Activated naive CD4-positive, alpha-beta T cell treated with anti-CD3 and anti-CD28 coated beads, Interleukin-2, amount 50 U/mL, for 24 hours (primary cell): ENCODE data around the gene PSMC4.

Experiments
- H3K27ac Mint-ChIP-seq: one replicate; pipeline ENCODE4 v1.8.0; 2021; ENCODE audit warnings: mild to moderate bottlenecking, mixed read lengths
- H3K27me3 Mint-ChIP-seq: one replicate; pipeline ENCODE4 v1.8.0; 2021; ENCODE audit warnings: mixed read lengths
- H3K36me3 Mint-ChIP-seq: one replicate; pipeline ENCODE4 v1.8.0; 2021; ENCODE audit warnings: mixed read lengths
- H3K4me1 Mint-ChIP-seq: one replicate; pipeline ENCODE4 v1.8.0; 2021; ENCODE audit warnings: mixed read lengths
- H3K4me3 Mint-ChIP-seq: one replicate; pipeline ENCODE4 v1.8.0; 2021; ENCODE audit warnings: mild to moderate bottlenecking, mixed read lengths
- H3K9me3 Mint-ChIP-seq: one replicate; pipeline ENCODE4 v1.8.0; 2021; ENCODE audit warnings: mixed read lengths

PSMC4 gene

GRCh38 chr19:39996218-39996810, 25.3 kb downstream of the PSMC4 start:
- H3K4me3 Mint-ChIP-seq: peak overlapping the region; percentile 97
- peak overlapping the region; percentile 97 for H3K27ac Mint-ChIP-seq
- no peaks in the 10 kb centered on the region for H3K27me3 Mint-ChIP-seq
- peaks cover 5% of the 10 kb centered on the region for H3K9me3 Mint-ChIP-seq
- peaks cover 52% of the 10 kb centered on the region for H3K4me1 Mint-ChIP-seq
- peaks cover 10% of the 10 kb centered on the region for H3K36me3 Mint-ChIP-seq

- Mint-ChIP-seq H3K36me3 (peaks cover 10% of the 10 kb centered on the region), H3K9me3 (peaks cover 5% of the 10 kb centered on the region), H3K27ac (peak within 1 kb of the TSS; percentile 97), H3K27me3 (no peaks in the 10 kb centered on the region), H3K4me3 (peak within 1 kb of the TSS; percentile 97), H3K4me1 (peaks cover 45% of the 10 kb centered on the region)
Observed at GRCh38 chr19:39996811-39997637, 26.1 kb downstream of the PSMC4 start, which contains the start of gene ZNF546. ZNF546 (plus strand) TSS chr19:39997060; CDS start chr19:39998327, 1,267 bp downstream.

- peaks cover 11% of the 10 kb centered on the region for H3K36me3 Mint-ChIP-seq
- peak overlapping the region; percentile 97 for H3K4me3 Mint-ChIP-seq
- H3K27me3 Mint-ChIP-seq: no peaks in the 10 kb centered on the region
- peaks cover 5% of the 10 kb centered on the region for H3K9me3 Mint-ChIP-seq
- peak overlapping the region; percentile 97 for H3K27ac Mint-ChIP-seq
- H3K4me1 Mint-ChIP-seq: peaks cover 38% of the 10 kb centered on the region
Observed at GRCh38 chr19:39997638-39998216, 26.8 kb downstream of the PSMC4 start.

GRCh38 chr19:39998501-39998900, 27.5 kb downstream of the PSMC4 start:
- H3K9me3 Mint-ChIP-seq: no peaks in the 10 kb centered on the region
- peak overlapping the region; percentile 66 for H3K27ac Mint-ChIP-seq
- H3K4me3 Mint-ChIP-seq: peak overlapping the region; percentile 97
- H3K4me1 Mint-ChIP-seq: peaks cover 35% of the 10 kb centered on the region
- H3K27me3 Mint-ChIP-seq: no peaks in the 10 kb centered on the region
- H3K36me3 Mint-ChIP-seq: peaks cover 7% of the 10 kb centered on the region

- Mint-ChIP-seq H3K4me1 (no peaks in the 10 kb centered on the region), H3K27ac (no peak overlapping the region), H3K4me3 (no peak overlapping the region), H3K36me3 (peaks cover 35% of the 10 kb centered on the region), H3K27me3 (no peaks in the 10 kb centered on the region), H3K9me3 (peaks cover 11% of the 10 kb centered on the region)
Observed at GRCh38 chr19:40005691-40006272, 34.8 kb downstream of the PSMC4 start.

GRCh38 chr19:40006273-40006691, 35.3 kb downstream of the PSMC4 start:
- Mint-ChIP-seq H3K36me3 (peaks cover 37% of the 10 kb centered on the region), H3K27me3 (no peaks in the 10 kb centered on the region), H3K27ac (no peak overlapping the region)

GRCh38 chr19:40009674-40010073, 38.7 kb downstream of the PSMC4 start:
- no peaks in the 10 kb centered on the region for H3K27me3 Mint-ChIP-seq
- no peak overlapping the region for H3K4me3 Mint-ChIP-seq
- peaks cover 62% of the 10 kb centered on the region for H3K36me3 Mint-ChIP-seq
- H3K9me3 Mint-ChIP-seq: peaks cover 23% of the 10 kb centered on the region
- no peak overlapping the region for H3K27ac Mint-ChIP-seq
- H3K4me1 Mint-ChIP-seq: no peaks in the 10 kb centered on the region

More at GRCh38 chr19:40006273-40006691, 35.3 kb downstream of the PSMC4 start:
- Mint-ChIP-seq H3K4me1 (no peaks in the 10 kb centered on the region), H3K9me3 (peaks cover 11% of the 10 kb centered on the region), H3K4me3 (no peak overlapping the region)

GRCh38 chr19:40013991-40014390, 43.0 kb downstream of the PSMC4 start:
- peaks cover 24% of the 10 kb centered on the region for H3K9me3 Mint-ChIP-seq

GRCh38 chr19:40023969-40024368, 53.0 kb downstream of the PSMC4 start:
- Mint-ChIP-seq H3K9me3 (peaks cover 36% of the 10 kb centered on the region), H3K4me3 (no peak overlapping the region), H3K27me3 (no peaks in the 10 kb centered on the region), H3K27ac (no peak overlapping the region), H3K36me3 (peaks cover 23% of the 10 kb centered on the region), H3K4me1 (no peaks in the 10 kb centered on the region)

More at GRCh38 chr19:40013991-40014390, 43.0 kb downstream of the PSMC4 start:
- Mint-ChIP-seq H3K27me3 (no peaks in the 10 kb centered on the region), H3K4me1 (no peaks in the 10 kb centered on the region), H3K27ac (no peak overlapping the region), H3K36me3 (peaks cover 52% of the 10 kb centered on the region), H3K4me3 (no peak overlapping the region)

GRCh38 chr19:40025938-40026596, 55.1 kb downstream of the PSMC4 start:
- Mint-ChIP-seq H3K9me3 (peaks cover 26% of the 10 kb centered on the region), H3K27ac (no peak overlapping the region)

GRCh38 chr19:40026597-40026970, 55.6 kb downstream of the PSMC4 start:
- Mint-ChIP-seq H3K27ac (no peak overlapping the region), H3K9me3 (peaks cover 22% of the 10 kb centered on the region), H3K4me1 (no peaks in the 10 kb centered on the region), H3K27me3 (no peaks in the 10 kb centered on the region), H3K4me3 (no peak overlapping the region), H3K36me3 (peaks cover 19% of the 10 kb centered on the region)

More at GRCh38 chr19:40025938-40026596, 55.1 kb downstream of the PSMC4 start:
- Mint-ChIP-seq H3K4me3 (no peak overlapping the region), H3K36me3 (peaks cover 21% of the 10 kb centered on the region), H3K4me1 (no peaks in the 10 kb centered on the region), H3K27me3 (no peaks in the 10 kb centered on the region)
